Kidney epithelial cell (primary cell): Measurements from ENCODE around the gene PEX5L. TPM values are rescaled to one million over a fixed set of nuclear protein-coding genes. Genes with fewer than 3 reads are reported as not detected.

Experiments
- DNase-seq: peaks from one replicate; pipeline ENCODE4 v3.0.0-alpha.2; 2010; ENCODE audit warnings: low read depth
- H3K27me3 ChIP-seq: 2 replicates; pipeline ENCODE4 v1.6.0; 2011; ENCODE audit warnings: low read length; ENCODE audit not compliant: control insufficient read depth, insufficient read depth
- H3K36me3 ChIP-seq: 2 replicates; pipeline ENCODE4 v1.5.1; 2011; ENCODE audit warnings: low read length; ENCODE audit not compliant: control insufficient read depth, insufficient read depth
- H3K4me3 ChIP-seq: 2 replicates; pipeline ENCODE4 v1.5.1; 2011; ENCODE audit warnings: low read depth, mild to moderate bottlenecking, control low read depth, low read length
- total RNA-seq: library from RNA; depleted of rRNA; stranded (reverse); fragments of >200 nt; gene quantifications from 2 replicates; pipeline ENCODE4 v1.2.3, GENCODE V29; 2015
- TF ChIP-seq, protein P1 (sequence below): IDR thresholded peaks from 2 replicates; pipeline ENCODE4 v1.5.1; 2011; ENCODE audit warnings: mild to moderate bottlenecking, moderate library complexity, low read length, control low read depth, inconsistent platforms; ENCODE audit not compliant: insufficient read depth, poor library complexity, severe bottlenecking

Gene PEX5L
- total RNA-seq, 1 donor from 2014 or later: 0.04 TPM

DNA sequence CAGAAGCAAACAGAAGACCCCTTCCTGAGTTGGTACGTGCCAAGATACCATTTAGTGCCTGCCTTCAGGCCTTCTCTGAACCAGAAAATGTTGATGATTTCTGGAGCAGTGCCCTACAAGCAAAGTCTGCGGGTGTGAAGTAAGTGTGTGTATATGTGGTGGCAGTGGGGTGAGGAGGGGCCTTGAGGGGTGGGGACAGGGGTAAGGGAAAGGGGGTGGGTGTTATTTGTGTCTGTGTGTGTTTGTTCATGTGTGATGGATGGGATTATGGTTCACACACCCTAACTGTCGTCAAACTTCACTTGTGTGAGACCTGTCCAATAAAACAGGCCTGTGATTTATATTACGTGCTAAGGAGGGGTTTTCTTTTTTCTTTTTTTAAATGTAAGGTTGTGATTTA, 291.7 kb downstream of the PEX5L start:
- TF ChIP-seq, protein P1, sequence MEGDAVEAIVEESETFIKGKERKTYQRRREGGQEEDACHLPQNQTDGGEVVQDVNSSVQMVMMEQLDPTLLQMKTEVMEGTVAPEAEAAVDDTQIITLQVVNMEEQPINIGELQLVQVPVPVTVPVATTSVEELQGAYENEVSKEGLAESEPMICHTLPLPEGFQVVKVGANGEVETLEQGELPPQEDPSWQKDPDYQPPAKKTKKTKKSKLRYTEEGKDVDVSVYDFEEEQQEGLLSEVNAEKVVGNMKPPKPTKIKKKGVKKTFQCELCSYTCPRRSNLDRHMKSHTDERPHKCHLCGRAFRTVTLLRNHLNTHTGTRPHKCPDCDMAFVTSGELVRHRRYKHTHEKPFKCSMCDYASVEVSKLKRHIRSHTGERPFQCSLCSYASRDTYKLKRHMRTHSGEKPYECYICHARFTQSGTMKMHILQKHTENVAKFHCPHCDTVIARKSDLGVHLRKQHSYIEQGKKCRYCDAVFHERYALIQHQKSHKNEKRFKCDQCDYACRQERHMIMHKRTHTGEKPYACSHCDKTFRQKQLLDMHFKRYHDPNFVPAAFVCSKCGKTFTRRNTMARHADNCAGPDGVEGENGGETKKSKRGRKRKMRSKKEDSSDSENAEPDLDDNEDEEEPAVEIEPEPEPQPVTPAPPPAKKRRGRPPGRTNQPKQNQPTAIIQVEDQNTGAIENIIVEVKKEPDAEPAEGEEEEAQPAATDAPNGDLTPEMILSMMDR: no peak
- Histone ChIP-seq H3K4me3 (no peak overlapping the region), H3K27me3 (no peaks in the 10 kb centered on the region), H3K36me3 (peaks cover 2% of the 10 kb centered on the region)
- no peak for DNase-seq
